A549 (cell line): Measurements from ENCODE around the gene CSTF3.

Source experiments
- CTCF ChIP-seq: fragments of >200 bp; sonication (Bioruptor Twin); formaldehyde crosslinking; IDR thresholded peaks from 3 replicates; pipeline ENCODE4 v1.5.1; 2016
- MAZ ChIP-seq: fragments of 150-350 bp; IDR thresholded peaks from 2 replicates; pipeline ENCODE4 v1.6.1; 2014; ENCODE audit warnings: antibody characterized with exemption, low read depth, low read length, borderline replicate concordance
- POLR2A ChIP-seq: IDR thresholded peaks from 2 replicates; pipeline ENCODE4 v1.6.1; 2012; ENCODE audit warnings: mild to moderate bottlenecking, low read length

- TF ChIP-seq MAZ = no peak
- TF ChIP-seq POLR2A = no peak
- TF ChIP-seq CTCF = no peak
Measured at GRCh38 chr11:33182246-33182878, 21.1 kb upstream of the CSTF3 start.
